ENCODE measurements around the gene MNT.
A peak's percentile ranks its signal among the peaks of the same experiment; 100 is the strongest.

Gene MNT

DNA sequence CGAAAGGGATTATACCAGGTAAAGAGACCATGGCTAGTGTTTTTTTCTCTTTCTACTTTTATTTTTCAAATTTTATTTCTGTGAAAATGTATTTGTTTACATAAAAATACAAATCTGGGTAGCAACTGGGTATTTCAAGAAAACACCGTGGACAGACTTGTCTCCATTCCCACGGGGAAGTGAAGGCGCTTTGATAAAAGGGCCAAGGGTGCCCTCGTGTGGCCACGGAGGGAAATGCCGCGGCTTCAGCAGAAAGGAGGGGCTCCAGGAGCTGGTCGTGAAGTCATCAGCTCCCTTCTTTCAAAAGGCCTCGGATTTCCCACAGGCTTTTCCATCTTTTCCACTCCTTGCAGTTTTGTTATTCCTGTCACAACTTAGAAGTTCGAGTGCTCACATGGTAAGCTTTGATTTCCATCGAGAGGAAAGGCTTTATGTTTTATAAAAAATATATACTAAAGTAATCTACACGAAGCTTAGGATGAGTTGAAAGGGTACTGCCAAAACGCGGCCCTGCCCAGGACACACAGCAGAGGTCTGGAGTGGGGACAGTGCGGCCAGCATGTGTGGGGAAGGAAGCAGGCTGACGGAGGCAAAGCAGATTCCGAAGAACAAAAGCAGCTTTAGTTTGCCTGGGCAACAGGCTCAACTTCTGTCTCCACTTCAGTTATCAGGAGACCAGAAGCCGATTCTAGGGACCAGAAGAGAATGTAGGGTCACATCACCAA, 15.3 kb upstream of the MNT start:
- no peak overlapping the region for H3K4me3 ChIP-seq (replicated peaks; ENCODE audit: low read depth, low read length)
- no peak for DNase-seq (ENCODE audit: extremely low read depth, low read depth)
- TF ChIP-seq, protein P1, sequence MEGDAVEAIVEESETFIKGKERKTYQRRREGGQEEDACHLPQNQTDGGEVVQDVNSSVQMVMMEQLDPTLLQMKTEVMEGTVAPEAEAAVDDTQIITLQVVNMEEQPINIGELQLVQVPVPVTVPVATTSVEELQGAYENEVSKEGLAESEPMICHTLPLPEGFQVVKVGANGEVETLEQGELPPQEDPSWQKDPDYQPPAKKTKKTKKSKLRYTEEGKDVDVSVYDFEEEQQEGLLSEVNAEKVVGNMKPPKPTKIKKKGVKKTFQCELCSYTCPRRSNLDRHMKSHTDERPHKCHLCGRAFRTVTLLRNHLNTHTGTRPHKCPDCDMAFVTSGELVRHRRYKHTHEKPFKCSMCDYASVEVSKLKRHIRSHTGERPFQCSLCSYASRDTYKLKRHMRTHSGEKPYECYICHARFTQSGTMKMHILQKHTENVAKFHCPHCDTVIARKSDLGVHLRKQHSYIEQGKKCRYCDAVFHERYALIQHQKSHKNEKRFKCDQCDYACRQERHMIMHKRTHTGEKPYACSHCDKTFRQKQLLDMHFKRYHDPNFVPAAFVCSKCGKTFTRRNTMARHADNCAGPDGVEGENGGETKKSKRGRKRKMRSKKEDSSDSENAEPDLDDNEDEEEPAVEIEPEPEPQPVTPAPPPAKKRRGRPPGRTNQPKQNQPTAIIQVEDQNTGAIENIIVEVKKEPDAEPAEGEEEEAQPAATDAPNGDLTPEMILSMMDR (IDR thresholded peaks at IDR 0.05; ENCODE audit: low read depth, low read length, missing control alignments) = peak; percentile 96

DNA sequence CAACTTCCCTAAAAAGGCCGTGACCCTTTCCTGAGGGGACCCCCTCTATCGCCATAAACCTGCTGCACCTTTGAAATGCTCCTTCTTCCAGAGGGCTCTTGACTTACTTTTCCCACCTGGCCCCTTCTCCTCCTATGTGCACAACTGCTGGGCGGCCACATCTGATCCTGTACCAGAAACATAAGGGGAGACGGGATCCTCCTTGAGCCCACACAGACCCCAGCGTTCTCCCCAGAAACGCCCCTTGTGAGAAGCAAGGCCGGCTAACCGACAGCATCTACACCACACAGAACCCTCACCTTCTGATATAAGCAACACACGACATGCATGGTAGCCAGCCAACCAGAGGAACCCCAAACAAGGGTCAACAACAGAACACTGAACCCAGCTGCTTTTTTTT, 14.2 kb upstream of the MNT start:
- TF ChIP-seq, protein P1 (IDR thresholded peaks at IDR 0.05; ENCODE audit: low read depth, low read length, missing control alignments) = no peak
- no peak overlapping the region for H3K4me3 ChIP-seq (replicated peaks; ENCODE audit: low read depth, low read length)
- DNase-seq (ENCODE audit: extremely low read depth, low read depth) = no peak

DNA sequence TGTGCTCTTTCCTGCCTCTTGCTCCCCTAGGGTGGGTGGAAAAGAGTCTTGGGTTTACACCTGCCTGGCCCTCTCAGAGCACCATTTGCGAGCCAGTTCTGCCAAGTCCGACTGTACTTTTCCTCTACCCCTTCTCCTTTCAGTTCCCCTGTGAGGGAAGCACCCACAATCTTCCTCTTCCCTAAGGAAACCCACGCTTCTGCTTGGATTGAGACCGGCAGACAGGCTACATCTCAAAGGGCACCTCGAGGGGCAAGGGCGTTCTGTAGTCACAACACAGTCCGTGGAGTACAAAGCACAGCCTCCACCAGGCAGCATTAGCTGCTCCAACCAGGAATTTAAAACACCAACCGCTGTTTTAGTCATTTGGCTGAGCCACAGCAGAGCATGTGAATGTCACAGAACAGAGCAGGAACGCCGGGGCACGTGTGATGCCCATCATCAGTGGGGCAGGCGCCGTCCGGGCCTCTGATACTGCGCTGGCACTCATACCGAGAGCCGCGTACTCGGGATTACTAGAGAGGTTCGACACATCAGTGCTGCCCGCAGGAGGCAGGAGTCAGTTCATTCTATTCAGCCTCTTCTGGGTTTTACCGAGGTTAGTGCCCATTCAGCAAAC, 13.7 kb upstream of the MNT start:
- TF ChIP-seq, protein P1 (IDR thresholded peaks at IDR 0.05; ENCODE audit: low read depth, low read length, missing control alignments) = no peak
- H3K4me3 ChIP-seq (replicated peaks; ENCODE audit: low read depth, low read length) = no peak overlapping the region
- DNase-seq (ENCODE audit: extremely low read depth, low read depth) = no peak

DNA sequence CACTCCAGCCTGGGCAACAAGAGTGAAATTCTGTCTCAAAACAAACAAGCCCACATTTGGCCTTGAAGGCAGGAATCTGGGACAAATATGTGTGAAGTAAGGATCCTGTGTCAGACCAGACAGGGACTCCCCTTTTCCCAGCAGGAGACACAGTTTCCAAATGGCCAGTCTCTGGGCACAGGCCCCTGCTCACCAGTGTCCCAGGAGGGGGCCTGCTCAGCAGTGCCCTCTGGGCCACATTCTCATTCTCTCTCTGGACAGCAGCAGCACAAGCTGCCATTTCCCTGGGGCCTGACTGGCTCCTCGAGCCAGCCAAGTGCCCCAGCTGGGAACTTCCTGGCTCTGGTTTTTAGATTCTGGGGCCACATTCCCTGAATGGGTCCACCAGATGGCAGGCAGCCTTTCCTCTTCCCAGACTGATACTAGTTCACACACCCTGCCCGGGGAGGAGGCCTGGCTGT, 11.7 kb upstream of the MNT start:
- H3K4me3 ChIP-seq (replicated peaks; ENCODE audit: low read depth, low read length) = no peak overlapping the region
- no peak for DNase-seq (ENCODE audit: extremely low read depth, low read depth)
- TF ChIP-seq, protein P1 (IDR thresholded peaks at IDR 0.05; ENCODE audit: low read depth, low read length, missing control alignments) = no peak

DNA sequence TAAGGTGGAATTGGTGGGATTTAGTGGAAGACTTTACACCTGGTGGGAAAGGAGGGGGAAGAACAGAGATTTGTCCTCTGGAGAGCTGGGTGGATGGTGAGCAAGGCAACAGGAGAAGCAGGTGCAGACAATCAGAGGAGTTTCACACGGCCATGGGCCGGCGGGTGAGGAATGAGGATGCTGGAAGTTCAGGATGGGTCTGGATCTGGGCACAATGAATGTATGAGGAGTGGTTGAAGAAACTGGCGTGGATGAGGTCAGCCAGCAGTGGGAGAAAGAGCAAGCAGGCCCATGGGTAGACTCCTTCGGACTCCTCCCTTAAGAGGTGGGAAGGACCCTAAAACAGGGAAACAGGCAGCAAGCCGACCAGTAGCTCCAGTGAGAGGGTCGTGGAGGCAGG, 10.1 kb upstream of the MNT start:
- DNase-seq (ENCODE audit: extremely low read depth, low read depth) = no peak
- TF ChIP-seq, protein P1 (IDR thresholded peaks at IDR 0.05; ENCODE audit: low read depth, low read length, missing control alignments) = no peak
- H3K4me3 ChIP-seq (replicated peaks; ENCODE audit: low read depth, low read length) = no peak overlapping the region

DNA sequence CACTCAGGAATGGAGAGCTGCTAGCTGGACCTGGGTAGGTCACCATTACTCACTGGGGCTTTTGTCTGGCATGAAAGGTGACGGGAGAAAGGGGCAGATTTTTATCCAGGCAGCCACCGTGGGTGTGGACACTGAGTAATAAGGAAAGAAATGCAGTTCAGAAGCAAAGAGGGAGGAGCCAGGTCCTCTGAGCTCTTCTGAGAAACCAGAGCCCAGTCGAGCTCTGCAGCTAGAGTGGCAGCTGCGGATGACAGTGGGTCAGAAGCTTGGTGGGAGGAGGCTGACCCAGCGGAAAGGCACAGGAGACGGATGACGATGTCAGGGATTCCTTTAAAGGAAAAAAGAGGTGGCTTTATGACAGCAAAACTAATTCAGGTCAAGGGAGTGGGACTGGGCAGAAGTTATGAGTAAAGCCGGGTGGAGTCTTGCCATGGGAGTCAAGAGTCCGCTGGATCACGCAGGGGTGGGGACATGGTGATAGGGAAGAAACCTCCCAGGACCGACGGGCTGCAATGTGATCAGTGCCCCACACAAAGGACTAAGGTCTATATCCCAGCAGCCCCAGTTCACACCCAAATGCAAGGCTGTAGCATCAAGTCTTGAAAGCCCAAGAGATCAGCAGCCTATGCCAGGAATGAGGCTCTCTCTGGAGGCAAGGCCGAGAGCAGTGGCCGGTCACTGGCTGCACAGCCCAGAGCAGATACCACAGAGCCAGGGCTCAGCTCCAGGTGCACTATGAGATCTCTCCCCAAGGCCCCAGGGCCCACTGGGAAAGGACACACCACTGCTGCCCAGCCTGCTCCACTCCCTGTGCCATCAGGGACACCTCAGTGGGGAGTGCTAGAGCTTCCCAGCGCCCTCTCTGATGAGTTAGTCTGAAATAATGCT, 6.3 kb upstream of the MNT start:
- TF ChIP-seq, protein P1 (IDR thresholded peaks at IDR 0.05; ENCODE audit: low read depth, low read length, missing control alignments) = no peak
- H3K4me3 ChIP-seq (replicated peaks; ENCODE audit: low read depth, low read length) = no peak overlapping the region
- no peak for DNase-seq (ENCODE audit: extremely low read depth, low read depth)

All from HFF-Myc (cell line).